ENCODE data around the gene TRPC4AP. TPM values are rescaled to one million over a fixed set of nuclear protein-coding genes. Genes with fewer than 3 reads are reported as not detected.

Gene TRPC4AP
- total RNA-seq, 1 donor from 2014 or later = 118 TPM

GRCh38 chr20:34985461-34986310, 106.9 kb downstream of the TRPC4AP start:
- peaks cover 3% of the 10 kb centered on the region for H3K4me1 Mint-ChIP-seq (ENCODE audit: low read depth)
- peaks cover 23% of the 10 kb centered on the region for H3K27me3 Mint-ChIP-seq (ENCODE audit: low read depth)
- peak; percentile 85 for DNase-seq (ENCODE audit: low spot score)
- no peak overlapping the region for H3K27ac Mint-ChIP-seq (ENCODE audit: unreplicated experiment)
- H3K36me3 Mint-ChIP-seq (ENCODE audit: low read depth) = no peaks in the 10 kb centered on the region
- no peaks in the 10 kb centered on the region for H3K9me3 Mint-ChIP-seq (ENCODE audit: low read depth)
- TF ChIP-seq CTCF (IDR thresholded peaks at IDR 0.05) = no peak
- H3K4me3 Mint-ChIP-seq (ENCODE audit: unreplicated experiment) = no peak overlapping the region

- Mint-ChIP-seq H3K27me3 (ENCODE audit: low read depth) (peaks cover 23% of the 10 kb centered on the region), H3K9me3 (ENCODE audit: low read depth) (no peaks in the 10 kb centered on the region), H3K4me3 (ENCODE audit: unreplicated experiment) (no peak overlapping the region), H3K27ac (ENCODE audit: unreplicated experiment) (no peak overlapping the region), H3K4me1 (ENCODE audit: low read depth) (peaks cover 3% of the 10 kb centered on the region), H3K36me3 (ENCODE audit: low read depth) (no peaks in the 10 kb centered on the region)
- peak; percentile 81 for DNase-seq (ENCODE audit: low spot score)
- TF ChIP-seq CTCF (IDR thresholded peaks at IDR 0.05) = no peak
Measured at GRCh38 chr20:34984756-34985261, 107.8 kb downstream of the TRPC4AP start.

GRCh38 chr20:34983995-34984735, 108.4 kb downstream of the TRPC4AP start:
- H3K9me3 Mint-ChIP-seq (ENCODE audit: low read depth) = no peaks in the 10 kb centered on the region
- peaks cover 3% of the 10 kb centered on the region for H3K4me1 Mint-ChIP-seq (ENCODE audit: low read depth)
- no peak overlapping the region for H3K27ac Mint-ChIP-seq (ENCODE audit: unreplicated experiment)
- no peak for TF ChIP-seq CTCF (IDR thresholded peaks at IDR 0.05)
- no peaks in the 10 kb centered on the region for H3K36me3 Mint-ChIP-seq (ENCODE audit: low read depth)
- DNase-seq (ENCODE audit: low spot score) = peak; percentile 64
- no peak overlapping the region for H3K4me3 Mint-ChIP-seq (ENCODE audit: unreplicated experiment)
- H3K27me3 Mint-ChIP-seq (ENCODE audit: low read depth) = peaks cover 23% of the 10 kb centered on the region

- TF ChIP-seq CTCF (IDR thresholded peaks at IDR 0.05) = no peak
- no peaks in the 10 kb centered on the region for H3K9me3 Mint-ChIP-seq (ENCODE audit: low read depth)
- no peaks in the 10 kb centered on the region for H3K36me3 Mint-ChIP-seq (ENCODE audit: low read depth)
- DNase-seq (ENCODE audit: low spot score) = peak; percentile 39
- H3K4me1 Mint-ChIP-seq (ENCODE audit: low read depth) = peaks cover 3% of the 10 kb centered on the region
- H3K27me3 Mint-ChIP-seq (ENCODE audit: low read depth) = peaks cover 23% of the 10 kb centered on the region
- H3K4me3 Mint-ChIP-seq (ENCODE audit: unreplicated experiment) = no peak overlapping the region
- H3K27ac Mint-ChIP-seq (ENCODE audit: unreplicated experiment) = no peak overlapping the region
Measured at GRCh38 chr20:34983089-34983820, 109.4 kb downstream of the TRPC4AP start.
